Liver (tissue), 3 donors: ENCODE measurements around the gene PRCD.

Experiments
- CTCF ChIP-seq: fragments of 150-350 bp; IDR thresholded peaks from 2 replicates; pipeline ENCODE4 v1.5.1; 2017; ENCODE audit warnings: improper control_type of control experiment, low read depth, low read length; ENCODE audit not compliant: missing input control
- HNF4A ChIP-seq, 2 donors: conservative IDR thresholded peaks; 2 replicates each; pipeline ENCODE4 v1.6.1; 2016; ENCODE audit warnings: antibody characterized with exemption in 2 of 2, mild to moderate bottlenecking in 2 of 2
- TAF1 ChIP-seq: conservative IDR thresholded peaks from 2 replicates; pipeline ENCODE4 v1.6.1; 2016; ENCODE audit warnings: antibody characterized with exemption, mild to moderate bottlenecking
- donor health status: healthy.
- donor health status: healthy.

GRCh38 chr17:76548378-76549214 lies 8.8 kb downstream of the PRCD start:
- TF ChIP-seq HNF4A (conservative IDR thresholded peaks at IDR 0.05) (peak; percentile 58 to 60), CTCF (no peak), TAF1 (no peak)
